Activated T-cell treated with anti-CD3 and anti-CD28 coated beads, Interleukin-2, amount 50 U/mL, for 24 hours (primary cell): Measurements from ENCODE around the gene EMC9.

Experiments used
- DNase-seq: peaks from one replicate; pipeline ENCODE4 v3.0.0-alpha.2; 2020
- H3K27ac Mint-ChIP-seq: 2 replicates; pipeline ENCODE4 v1.8.0; 2020; ENCODE audit warnings: mild to moderate bottlenecking, mixed read lengths
- H3K27me3 Mint-ChIP-seq: 2 replicates; pipeline ENCODE4 v1.8.0; 2020; ENCODE audit warnings: mixed read lengths
- H3K36me3 Mint-ChIP-seq: 2 replicates; pipeline ENCODE4 v1.8.0; 2020; ENCODE audit warnings: low read depth, mixed read lengths
- H3K4me1 Mint-ChIP-seq: 2 replicates; pipeline ENCODE4 v1.8.0; 2020; ENCODE audit warnings: low read depth, mixed read lengths
- H3K4me3 Mint-ChIP-seq: 2 replicates; pipeline ENCODE4 v1.8.0; 2020; ENCODE audit warnings: mild to moderate bottlenecking, moderate library complexity, mixed read lengths
- H3K9me3 Mint-ChIP-seq: 2 replicates; pipeline ENCODE4 v1.8.0; 2020; ENCODE audit warnings: mixed read lengths

The EMC9 gene

DNA sequence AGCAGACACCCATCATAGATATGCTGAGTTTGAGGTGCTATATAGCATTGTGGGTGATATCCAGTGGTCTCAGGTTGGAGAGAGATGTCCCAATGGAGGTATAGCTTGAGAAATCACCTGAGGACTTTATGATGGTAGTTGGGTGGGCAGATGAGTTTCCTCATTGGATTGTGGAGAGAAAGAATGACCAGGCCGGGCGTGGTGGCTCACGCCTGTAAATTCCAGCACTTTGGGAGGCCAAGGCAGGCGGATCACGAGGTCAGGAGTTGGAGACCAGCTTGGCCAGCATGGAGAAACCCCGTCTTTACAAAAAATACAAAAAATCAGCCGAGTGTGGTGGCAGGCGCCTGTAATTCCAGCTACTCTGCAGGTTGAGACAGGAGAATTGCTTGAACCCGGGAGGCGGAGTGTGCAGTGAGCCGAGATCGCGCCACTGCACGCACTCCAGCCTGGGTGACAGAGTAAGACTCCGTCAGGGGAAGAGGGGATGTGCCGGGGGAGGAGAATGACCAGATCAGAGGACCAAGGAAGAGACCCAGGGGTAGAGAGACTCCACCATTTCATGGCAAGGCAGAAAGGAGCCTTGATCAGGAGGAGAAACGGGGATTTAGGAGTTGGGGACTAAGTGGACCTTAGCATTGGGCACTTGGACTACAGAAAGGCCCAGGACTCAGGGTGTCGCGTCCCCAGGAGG is 48.0 kb downstream of the EMC9 start:
- Mint-ChIP-seq H3K27me3 (no peaks in the 10 kb centered on the region), H3K27ac (peak overlapping the region; percentile 97), H3K36me3 (peaks cover 34% of the 10 kb centered on the region), H3K4me1 (peaks cover 31% of the 10 kb centered on the region), H3K9me3 (no peaks in the 10 kb centered on the region), H3K4me3 (peak overlapping the region; percentile 95)
- DNase-seq = peak; percentile 30

DNA sequence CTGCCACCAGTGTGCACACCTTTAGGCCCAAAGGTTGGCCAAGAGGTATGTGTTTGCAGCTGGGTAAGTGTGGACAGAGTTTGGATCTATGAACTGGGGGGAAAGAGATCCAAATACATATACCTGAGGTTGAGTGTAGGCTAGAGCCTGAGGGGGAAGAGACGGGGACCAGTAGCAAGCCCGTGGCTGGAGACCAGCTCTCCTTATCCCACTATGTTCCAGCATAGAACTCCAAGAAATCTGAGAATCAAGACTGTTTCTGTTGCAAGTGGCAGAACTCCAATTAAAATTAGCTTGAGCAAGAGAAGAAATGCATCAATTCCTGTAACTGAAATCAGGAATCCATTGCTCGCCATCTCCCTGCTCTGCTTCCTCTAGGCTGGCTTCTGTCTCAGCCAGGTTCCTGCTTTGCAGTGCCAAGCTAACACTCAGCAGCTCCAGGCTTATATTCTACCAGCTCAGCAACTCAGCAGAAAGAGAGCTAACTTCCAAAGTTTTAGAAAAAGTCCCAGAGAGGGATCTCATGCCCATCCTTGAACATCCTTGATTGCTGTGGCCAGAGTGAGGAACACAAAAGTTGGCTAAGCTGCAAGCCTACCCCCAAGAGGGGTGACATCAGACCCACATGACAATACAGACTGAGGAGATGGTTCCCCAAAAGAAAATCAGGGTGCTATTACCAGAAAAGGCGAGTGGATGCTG is 48.7 kb downstream of the EMC9 start:
- Mint-ChIP-seq H3K36me3 (peaks cover 27% of the 10 kb centered on the region), H3K4me1 (peaks cover 31% of the 10 kb centered on the region), H3K9me3 (no peaks in the 10 kb centered on the region), H3K27me3 (no peaks in the 10 kb centered on the region), H3K4me3 (peak overlapping the region; percentile 95), H3K27ac (peak overlapping the region; percentile 97)
- no peak for DNase-seq

- DNase-seq = no peak
- H3K4me3 Mint-ChIP-seq = no peak overlapping the region
- no peaks in the 10 kb centered on the region for H3K9me3 Mint-ChIP-seq
- H3K27me3 Mint-ChIP-seq = no peaks in the 10 kb centered on the region
- H3K4me1 Mint-ChIP-seq = peaks cover 31% of the 10 kb centered on the region
- peak overlapping the region; percentile 97 for H3K27ac Mint-ChIP-seq
- peaks cover 24% of the 10 kb centered on the region for H3K36me3 Mint-ChIP-seq
Measured at GRCh38 chr14:24092110-24092504, 49.3 kb downstream of the EMC9 start.

GRCh38 chr14:24089890-24090289 is 51.5 kb downstream of the EMC9 start:
- DNase-seq = no peak
- Mint-ChIP-seq H3K27me3 (no peaks in the 10 kb centered on the region), H3K27ac (no peak overlapping the region), H3K36me3 (peaks cover 5% of the 10 kb centered on the region), H3K4me1 (peaks cover 16% of the 10 kb centered on the region), H3K9me3 (no peaks in the 10 kb centered on the region), H3K4me3 (no peak overlapping the region)
